SK-N-SH treated with all-trans-retinoic acid at 6 μM for 48 hours (cell line): ENCODE results near the gene VEGFC.

Experiments
- CREB5 ChIP-seq: fragments of 250-450 bp; sonication (Bioruptor Pico); IDR thresholded peaks from 2 replicates; pipeline ENCODE4 v1.5.1; 2020; ENCODE audit warnings: low read depth, mild to moderate bottlenecking, moderate library complexity
- CSRNP3 ChIP-seq: fragments of 250-450 bp; sonication (Bioruptor Pico); IDR thresholded peaks from 2 replicates; pipeline ENCODE4 v1.5.1; 2021; ENCODE audit warnings: mild to moderate bottlenecking, moderate library complexity
- RARB ChIP-seq: fragments of 250-450 bp; sonication (Bioruptor Pico); IDR thresholded peaks from 2 replicates; pipeline ENCODE4 v1.8.0; 2021; ENCODE audit warnings: mild to moderate bottlenecking, moderate library complexity
- ZNF70 ChIP-seq: fragments of 450-650 bp; formaldehyde crosslinking; IDR thresholded peaks from 2 replicates; pipeline ENCODE4 v1.5.0; 2020; ENCODE audit warnings: mild to moderate bottlenecking, moderate library complexity

GRCh38 chr4:176675810-176676209, 116.9 kb downstream of the VEGFC start:
- TF ChIP-seq CSRNP3 (CRISPR knock-in tag) (no peak), ZNF70 (no peak), RARB (CRISPR knock-in tag) (no peak), CREB5 (no peak)
